Activated CD4-positive, alpha-beta T cell treated with anti-CD3 and anti-CD28 coated beads for 36 hours (primary cell): ENCODE data around the gene GJC1. TPM values are rescaled to one million over a fixed set of nuclear protein-coding genes. Genes with fewer than 3 reads are reported as not detected.
A peak's percentile ranks its signal among the peaks of the same experiment; 100 is the strongest.

Experiments used
- ATAC-seq: fragments of 200-7000 bp; cut with Tn5 transposase; one replicate; pipeline ENCODE4 v1.10.0; 2021; ENCODE audit warnings: mild to moderate bottlenecking, moderate library complexity
- CTCF ChIA-PET: fragments of 350-600 bp; sonication (Branson Sonifier 250); formaldehyde crosslinking; loops from one replicate; lab custom pipeline; 2021; ENCODE audit warnings: antibody characterized with exemption; lab: Charles Lee
- POLR2A ChIA-PET: fragments of 350-600 bp; sonication (Branson Sonifier 250); formaldehyde crosslinking; loops from one replicate; lab custom pipeline; 2021; ENCODE audit warnings: antibody characterized with exemption, inconsistent platforms; lab: Charles Lee
- DNase-seq: peaks from one replicate; pipeline ENCODE4 v3.0.0-alpha.2; 2020
- H3K27ac Mint-ChIP-seq: one replicate; pipeline ENCODE4 v1.8.0; 2021; ENCODE audit warnings: mixed read lengths
- H3K27me3 Mint-ChIP-seq: one replicate; pipeline ENCODE4 v1.8.0; 2021; ENCODE audit warnings: mixed read lengths
- H3K36me3 Mint-ChIP-seq: one replicate; pipeline ENCODE4 v1.8.0; 2021; ENCODE audit warnings: low read depth, mixed read lengths
- H3K4me1 Mint-ChIP-seq: one replicate; pipeline ENCODE4 v1.8.0; 2021; ENCODE audit warnings: mixed read lengths
- H3K4me3 Mint-ChIP-seq: one replicate; pipeline ENCODE4 v1.8.0; 2021; ENCODE audit warnings: mild to moderate bottlenecking, moderate library complexity, mixed read lengths
- H3K9me3 Mint-ChIP-seq: one replicate; pipeline ENCODE4 v1.8.0; 2021; ENCODE audit warnings: low read depth, mixed read lengths
- intact Hi-C, 2 experiments: fragments of 100-400 bp; cut with DNase I in 1 of 2; cut with micrococcal nuclease in 1 of 2; formaldehyde crosslinking; loops; one replicate each; pipeline versions ENCODE4 v1.14.2 to v1.15.1; 2022 to 2024; cut with DNase I, micrococcal nuclease
- total RNA-seq, 2 experiments: library from RNA; stranded (reverse); gene quantifications; one replicate each; pipeline ENCODE4 v1.2.3, GENCODE V29; 2021

GJC1 gene
- total RNA-seq, 2 experiments from 2014 or later: 3.3 to 3.7 TPM

- intact Hi-C loops: no loop called here
Measured at GRCh38 chr17:44769230-44769629, 60.9 kb downstream of the GJC1 start.

GRCh38 chr17:44768505-44769142, 61.5 kb downstream of the GJC1 start:
- H3K4me3 Mint-ChIP-seq: no peak overlapping the region
- ChIA-PET CTCF (interaction anchor here (2.4 kb wide), 1 partner anchor 10 kb away, joined by 9 read pairs; no protein-coding TSS in a partner anchor), POLR2A (no interaction called here)
- DNase-seq (no peak), ATAC-seq (no peak)
- no peaks in the 10 kb centered on the region for H3K9me3 Mint-ChIP-seq
- no peaks in the 10 kb centered on the region for H3K4me1 Mint-ChIP-seq
- H3K27me3 Mint-ChIP-seq: peaks cover 14% of the 10 kb centered on the region
- H3K27ac Mint-ChIP-seq: no peak overlapping the region
- H3K36me3 Mint-ChIP-seq: no peaks in the 10 kb centered on the region
- intact Hi-C loops: no loop called here

More at GRCh38 chr17:44769230-44769629, 60.9 kb downstream of the GJC1 start:
- no peaks in the 10 kb centered on the region for H3K4me1 Mint-ChIP-seq
- POLR2A ChIA-PET: no interaction called here
- DNase-seq (no peak), ATAC-seq (no peak)
- no peaks in the 10 kb centered on the region for H3K36me3 Mint-ChIP-seq
- CTCF ChIA-PET: no interaction called here
- H3K9me3 Mint-ChIP-seq: no peaks in the 10 kb centered on the region
- H3K27ac Mint-ChIP-seq: no peak overlapping the region
- no peak overlapping the region for H3K4me3 Mint-ChIP-seq
- H3K27me3 Mint-ChIP-seq: peaks cover 14% of the 10 kb centered on the region

- DNase-seq: no peak
- no peaks in the 10 kb centered on the region for H3K36me3 Mint-ChIP-seq
- ATAC-seq: no peak
- no peak overlapping the region for H3K4me3 Mint-ChIP-seq
- CTCF ChIA-PET: interaction anchor here (2.4 kb wide), 1 partner anchor 11 kb away, joined by 9 read pairs; no protein-coding TSS in a partner anchor
- intact Hi-C loops: no loop called here
- H3K9me3 Mint-ChIP-seq: no peaks in the 10 kb centered on the region
- no peaks in the 10 kb centered on the region for H3K4me1 Mint-ChIP-seq
- peaks cover 14% of the 10 kb centered on the region for H3K27me3 Mint-ChIP-seq
- POLR2A ChIA-PET: no interaction called here
- H3K27ac Mint-ChIP-seq: no peak overlapping the region
Measured at GRCh38 chr17:44767493-44767892, 62.6 kb downstream of the GJC1 start.

GRCh38 chr17:44766409-44767038, 63.6 kb downstream of the GJC1 start:
- peaks cover 15% of the 10 kb centered on the region for H3K27me3 Mint-ChIP-seq
- DNase-seq (no peak), ATAC-seq (no peak)
- no peaks in the 10 kb centered on the region for H3K4me1 Mint-ChIP-seq
- ChIA-PET POLR2A (no interaction called here), CTCF (interaction anchor here (0.6 to 2.4 kb wide), 3 partner anchors 12 to 432 kb away, joined by 3 to 9 read pairs (median 3); no protein-coding TSS in a partner anchor)
- H3K4me3 Mint-ChIP-seq: no peak overlapping the region
- no peaks in the 10 kb centered on the region for H3K9me3 Mint-ChIP-seq
- intact Hi-C loops: no loop called here
- no peaks in the 10 kb centered on the region for H3K36me3 Mint-ChIP-seq
- no peak overlapping the region for H3K27ac Mint-ChIP-seq

- DNase-seq (no peak), ATAC-seq (no peak)
- POLR2A ChIA-PET: no interaction called here
- Mint-ChIP-seq H3K36me3 (no peaks in the 10 kb centered on the region), H3K9me3 (no peaks in the 10 kb centered on the region), H3K27me3 (peaks cover 20% of the 10 kb centered on the region), H3K27ac (no peak overlapping the region), H3K4me3 (no peak overlapping the region), H3K4me1 (no peaks in the 10 kb centered on the region)
- intact Hi-C loops: no loop called here
- CTCF ChIA-PET: interaction anchor here (0.5 to 0.8 kb wide), 2 partner anchors 30 to 32 kb away, joined by 3 read pairs; no protein-coding TSS in a partner anchor
Measured at GRCh38 chr17:44765965-44766364, 64.1 kb downstream of the GJC1 start.

GRCh38 chr17:44763170-44763569, 66.9 kb downstream of the GJC1 start:
- DNase-seq: no peak
- POLR2A ChIA-PET: no interaction called here
- no peak overlapping the region for H3K27ac Mint-ChIP-seq
- CTCF ChIA-PET: interaction anchor here (0.6 to 1.7 kb wide), 4 partner anchors 8 to 180 kb away, joined by 3 to 8 read pairs (median 5); no protein-coding TSS in a partner anchor
- H3K27me3 Mint-ChIP-seq: peaks cover 27% of the 10 kb centered on the region
- no peak overlapping the region for H3K4me3 Mint-ChIP-seq
- ATAC-seq: no peak
- intact Hi-C loops: no loop called here
- H3K9me3 Mint-ChIP-seq: no peaks in the 10 kb centered on the region
- no peaks in the 10 kb centered on the region for H3K36me3 Mint-ChIP-seq
- H3K4me1 Mint-ChIP-seq: no peaks in the 10 kb centered on the region

- Mint-ChIP-seq H3K4me3 (no peak overlapping the region), H3K9me3 (no peaks in the 10 kb centered on the region), H3K27me3 (peaks cover 32% of the 10 kb centered on the region), H3K4me1 (no peaks in the 10 kb centered on the region), H3K36me3 (no peaks in the 10 kb centered on the region), H3K27ac (no peak overlapping the region)
- ChIA-PET CTCF (interaction anchor here (1.1 to 1.7 kb wide), 3 partner anchors 9 to 17 kb away, joined by 5 to 8 read pairs (median 5); no protein-coding TSS in a partner anchor), POLR2A (no interaction called here)
- ATAC-seq: no peak
- DNase-seq: no peak
- intact Hi-C loops: no loop called here
Measured at GRCh38 chr17:44761932-44762810, 67.9 kb downstream of the GJC1 start.

- H3K27me3 Mint-ChIP-seq: peaks cover 25% of the 10 kb centered on the region
- H3K9me3 Mint-ChIP-seq: no peaks in the 10 kb centered on the region
- ChIA-PET POLR2A (no interaction called here), CTCF (interaction anchor here (1.6 kb wide), 1 partner anchor 15 kb away, joined by 3 read pairs; no protein-coding TSS in a partner anchor)
- H3K4me1 Mint-ChIP-seq: no peaks in the 10 kb centered on the region
- ATAC-seq (no peak), DNase-seq (no peak)
- no peak overlapping the region for H3K4me3 Mint-ChIP-seq
- H3K27ac Mint-ChIP-seq: no peak overlapping the region
- intact Hi-C loops: no loop called here
- no peaks in the 10 kb centered on the region for H3K36me3 Mint-ChIP-seq
Measured at GRCh38 chr17:44760474-44761308, 69.4 kb downstream of the GJC1 start.

GRCh38 chr17:44759916-44760243, 70.2 kb downstream of the GJC1 start:
- no peak for ATAC-seq
- Mint-ChIP-seq H3K4me1 (no peaks in the 10 kb centered on the region), H3K36me3 (no peaks in the 10 kb centered on the region), H3K4me3 (no peak overlapping the region), H3K27ac (no peak overlapping the region), H3K27me3 (peaks cover 25% of the 10 kb centered on the region), H3K9me3 (no peaks in the 10 kb centered on the region)
- POLR2A ChIA-PET: no interaction called here
- DNase-seq: no peak
- intact Hi-C loops: loop anchor here in 1 of 2 experiments (5.0 kb wide), 1 partner anchor 228 kb away; no protein-coding TSS in a partner anchor
- CTCF ChIA-PET: interaction anchor here (0.7 to 1.6 kb wide), 2 partner anchors 16 to 93 kb away, joined by 3 read pairs; no protein-coding TSS in a partner anchor

GRCh38 chr17:44759086-44759915, 70.8 kb downstream of the GJC1 start:
- DNase-seq (peak; percentile 18), ATAC-seq (peak; percentile 13)
- H3K4me1 Mint-ChIP-seq: no peaks in the 10 kb centered on the region
- H3K36me3 Mint-ChIP-seq: no peaks in the 10 kb centered on the region
- ChIA-PET CTCF (interaction anchor here (0.7 to 1.6 kb wide), 3 partner anchors 15 to 93 kb away, joined by 3 read pairs; no protein-coding TSS in a partner anchor), POLR2A (no interaction called here)
- intact Hi-C loops: loop anchor here in 1 of 2 experiments (5.0 kb wide), 1 partner anchor 227 kb away; no protein-coding TSS in a partner anchor
- no peaks in the 10 kb centered on the region for H3K9me3 Mint-ChIP-seq
- peaks cover 25% of the 10 kb centered on the region for H3K27me3 Mint-ChIP-seq
- H3K27ac Mint-ChIP-seq: no peak overlapping the region
- no peak overlapping the region for H3K4me3 Mint-ChIP-seq
